K562 (cell line): Measurements from ENCODE around the gene BAK1. TPM values are rescaled to one million over a fixed set of nuclear protein-coding genes. Genes with fewer than 3 reads are reported as not detected.

ENCODE experiments used
- CTCF ChIP-seq, 3 experiments: IDR thresholded peaks in 2 of 3; conservative IDR thresholded peaks in 1 of 3; 2 replicates each; pipeline ENCODE4 v1.5.1; 2011 to 2012; ENCODE audit warnings: low read length in 3 of 3, mild to moderate bottlenecking in 3 of 3, control low read depth in 2 of 3, improper control_type of control experiment in 1 of 3, inconsistent platforms in 1 of 3, low read depth in 1 of 3, mixed read lengths in 1 of 3, moderate library complexity in 1 of 3; ENCODE audit not compliant: insufficient read depth in 2 of 3
- FOXP4 ChIP-seq: sonication (generic); formaldehyde crosslinking; IDR thresholded peaks from 2 replicates; pipeline ENCODE4 v1.8.0; 2022; ENCODE audit warnings: mild to moderate bottlenecking, missing genetic modification reagents, borderline replicate concordance
- GTF2B ChIP-seq: IDR thresholded peaks from 2 replicates; pipeline ENCODE4 v1.6.1; 2011; ENCODE audit not compliant: insufficient read length; ENCODE audit errors: extremely low read depth
- KAT7 ChIP-seq: sonication (generic); formaldehyde crosslinking; IDR thresholded peaks from 2 replicates; pipeline ENCODE4 v1.8.0; 2022; ENCODE audit warnings: missing genetic modification reagents, mild to moderate bottlenecking, borderline replicate concordance
- MAFG ChIP-seq: fragments of 450-650 bp; conservative IDR thresholded peaks from 2 replicates; pipeline ENCODE4 v1.6.1; 2016; ENCODE audit warnings: missing genetic modification characterization, missing compliant biosample characterization
- SMARCA5 ChIP-seq: fragments of 450-650 bp; IDR thresholded peaks from 2 replicates; pipeline ENCODE4 v1.6.1; 2016
- ZNF384 ChIP-seq: IDR thresholded peaks from 2 replicates; pipeline ENCODE4 v1.6.1; 2012; ENCODE audit warnings: low read depth, low read length, improper control_type of control experiment
- polyA plus RNA-seq, 8 experiments: library from polyadenylated mRNA; depleted of rRNA in 4 of 8; stranded (reverse) in 5 of 8; unstranded in 3 of 8; fragments of >200 nt; fragmentation: Nextera tagmentation in 2 of 8; fragmentation: Illumina TruSeq in 1 of 8; extraction: Ambion mirVana in 2 of 8; extraction: Trizol in 1 of 8; gene quantifications; 2 replicates each; pipeline versions ENCODE4 v1.2.1 to v1.2.3, GENCODE V29; 2011 to 2014; ENCODE audit warnings: inconsistent platforms in 1 of 8, missing spikeins in 1 of 8
- total RNA-seq, 7 experiments: library from RNA; depleted of rRNA in 6 of 7; stranded (reverse); fragments of >200 nt in 6 of 7; fragmentation: Illumina TruSeq in 2 of 7; extraction: Trizol in 2 of 7; gene quantifications; 2 replicates each; pipeline versions ENCODE4 v1.2.1 to v1.2.3, GENCODE V29; 2011 to 2021; ENCODE audit warnings: low replicate concordance in 1 of 7

BAK1 gene
- total and polyA plus RNA-seq, 9 of the 15 experiments (the other 6 are each of a cell fraction or from before 2014, with no cell fraction given), result 5.4 to 30.7 (median 18.9) TPM

- TF ChIP-seq FOXP4 (CRISPR knock-in tag) (no peak), SMARCA5 (no peak), MAFG (tag) (no peak), GTF2B (no peak), CTCF (IDR thresholded peaks at IDR 0.05 in 2 of 3, conservative IDR thresholded peaks at IDR 0.05 in 1 of 3; ENCODE audit: insufficient read depth in 2 of 3, low read depth in 1 of 3, low read length in 3 of 3) (no peak), ZNF384 (no peak), KAT7 (no peak)
Observed at GRCh38 chr6:33551538-33551937, 28.5 kb downstream of the BAK1 start (continued).
